H1 (cell line): ENCODE data around the gene KCTD2. TPM values are rescaled to one million over a fixed set of nuclear protein-coding genes. Genes with fewer than 3 reads are reported as not detected.

Experiments used
- CTCF ChIA-PET: fragments of 300-600 bp; sonication (Branson Sonifier 250); formaldehyde crosslinking; loops from one replicate; lab custom pipeline; 2021; ENCODE audit not compliant: partially characterized antibody; lab: Charles Lee
- POLR2A ChIA-PET: fragments of 300-600 bp; sonication (Branson Sonifier 250); formaldehyde crosslinking; loops from one replicate; lab custom pipeline; 2021; ENCODE audit warnings: inconsistent platforms; ENCODE audit not compliant: partially characterized antibody; lab: Charles Lee
- DNase-seq, 2 experiments: peaks; one replicate each; pipeline versions ENCODE4 v3.0.0 to v3.0.0-alpha.2; 2010 to 2022; ENCODE audit warnings: low spot score in 2 of 2, low read depth in 1 of 2, mixed read lengths in 1 of 2
- FAIRE-seq: peaks from 2 replicates; lab custom pipeline; 2011; peaks lifted over from hg19 to GRCh38; lab: Jason Lieb, UNC
- H2AFZ ChIP-seq: 2 replicates; pipeline ENCODE4 v1.8.1; 2012; ENCODE audit warnings: low read length, inconsistent platforms
- H2AK5ac ChIP-seq: 2 replicates; pipeline ENCODE4 v1.6.1; 2013; ENCODE audit warnings: low read depth, low read length
- H2BK120ac ChIP-seq: replicated peaks from 2 replicates; pipeline ENCODE3; 2013; ENCODE audit warnings: low read depth, low read length, inconsistent platforms
- H2BK12ac ChIP-seq: 2 replicates; pipeline ENCODE4 v1.6.1; 2013; ENCODE audit warnings: low read depth, low read length
- H2BK15ac ChIP-seq: 2 replicates; pipeline ENCODE4 v1.6.1; 2013; ENCODE audit warnings: low read length
- H2BK20ac ChIP-seq: 2 replicates; pipeline ENCODE4 v1.6.1; 2013; ENCODE audit warnings: low read length
- H2BK5ac ChIP-seq: 2 replicates; pipeline ENCODE4 v1.6.1; 2013; ENCODE audit warnings: low read depth, low read length
- H3K14ac ChIP-seq: 2 replicates; pipeline ENCODE4 v1.6.1; 2013; ENCODE audit warnings: inconsistent platforms; ENCODE audit not compliant: insufficient read length
- H3K18ac ChIP-seq: 2 replicates; pipeline ENCODE4 v1.6.1; 2013; ENCODE audit warnings: low read length; ENCODE audit errors: extremely low read depth
- H3K23ac ChIP-seq: 2 replicates; pipeline ENCODE4 v1.6.1; 2013; ENCODE audit warnings: inconsistent platforms; ENCODE audit not compliant: insufficient read length
- H3K23me2 ChIP-seq: 2 replicates; pipeline ENCODE4 v1.6.1; 2013; ENCODE audit warnings: low read depth, low read length
- H3K27ac ChIP-seq: 2 replicates; pipeline ENCODE4 v1.6.1; 2011; ENCODE audit warnings: low read depth, low read length, inconsistent platforms
- H3K27me3 ChIP-seq, 4 experiments: replicated peaks in 1 of 4; 1 replicate in 1 of 4; 2 replicates in 3 of 4; pipeline versions ENCODE4 v1.6.1 to v1.8.1; 2011 to 2013; ENCODE audit warnings: low read length in 3 of 4, mild to moderate bottlenecking in 3 of 4, inconsistent platforms in 2 of 4, mixed read lengths in 2 of 4, moderate library complexity in 1 of 4; ENCODE audit not compliant: control insufficient read depth in 3 of 4, insufficient read depth in 3 of 4; ENCODE audit errors: extremely low read depth in 1 of 4
- H3K36me3 ChIP-seq, 4 experiments: 2 replicates each; pipeline versions ENCODE4 v1.6.1 to v1.8.1; 2011 to 2013; ENCODE audit warnings: mild to moderate bottlenecking in 4 of 4, low read length in 3 of 4, moderate library complexity in 2 of 4, control low read depth in 1 of 4, inconsistent platforms in 1 of 4; ENCODE audit not compliant: insufficient read depth in 4 of 4, control insufficient read depth in 2 of 4
- H3K4ac ChIP-seq: replicated peaks from 2 replicates; pipeline ENCODE3; 2013; ENCODE audit warnings: low read length, low read depth, mixed read lengths, inconsistent platforms; ENCODE audit not compliant: insufficient read length
- H3K4me1 ChIP-seq, 4 experiments: replicated peaks in 1 of 4; 1 replicate in 1 of 4; 2 replicates in 3 of 4; pipeline versions ENCODE4 v1.6.1 to v1.8.1; 2011 to 2013; ENCODE audit warnings: low read length in 3 of 4, inconsistent platforms in 2 of 4, mixed read lengths in 1 of 4; ENCODE audit not compliant: insufficient read depth in 4 of 4, control insufficient read depth in 3 of 4
- H3K4me2 ChIP-seq, 2 experiments: 2 replicates each; pipeline versions ENCODE4 v1.6.1 to v1.8.1; 2011 to 2013; ENCODE audit warnings: low read depth in 2 of 2, low read length in 2 of 2, control low read depth in 1 of 2, inconsistent platforms in 1 of 2, mild to moderate bottlenecking in 1 of 2; ENCODE audit not compliant: insufficient read depth in 1 of 2
- H3K4me3 ChIP-seq, 4 experiments: fragments of 200-600, 300-600 bp in 1 of 4; sonication (generic), shearing (Covaris generic), sonication (Bioruptor Twin) in 1 of 4; 2 replicates each; pipeline versions ENCODE4 v1.5.1 to v1.8.1; 2011 to 2016; ENCODE audit warnings: low read length in 4 of 4, low read depth in 3 of 4, control low read depth in 2 of 4, inconsistent platforms in 2 of 4, mild to moderate bottlenecking in 2 of 4, mixed read lengths in 1 of 4, moderate library complexity in 1 of 4; ENCODE audit not compliant: insufficient read depth in 2 of 4; ENCODE audit errors: extremely low read depth in 1 of 4
- H3K56ac ChIP-seq: replicated peaks from 2 replicates; pipeline ENCODE3; 2013; ENCODE audit warnings: low read depth, mild to moderate bottlenecking, mixed read lengths, low read length, inconsistent platforms; ENCODE audit not compliant: insufficient read length
- H3K79me1 ChIP-seq: 2 replicates; pipeline ENCODE4 v1.6.1; 2013; ENCODE audit warnings: low read depth, low read length, control low read depth
- H3K79me2 ChIP-seq, 2 experiments: 2 replicates each; pipeline versions ENCODE4 v1.6.1 to v1.8.1; 2012 to 2013; ENCODE audit warnings: low read length in 2 of 2, mild to moderate bottlenecking in 2 of 2, inconsistent platforms in 1 of 2; ENCODE audit not compliant: insufficient read depth in 2 of 2, control insufficient read depth in 1 of 2
- H3K9ac ChIP-seq, 4 experiments: replicated peaks in 1 of 4; 1 replicate in 1 of 4; 2 replicates in 3 of 4; pipeline versions ENCODE4 v1.6.1 to v1.8.1; 2011 to 2013; ENCODE audit warnings: low read depth in 3 of 4, low read length in 3 of 4, control low read depth in 2 of 4, mild to moderate bottlenecking in 2 of 4, moderate library complexity in 2 of 4, inconsistent platforms in 1 of 4; ENCODE audit errors: extremely low read depth in 1 of 4
- H3K9me3 ChIP-seq, 2 experiments: 2 replicates each; pipeline versions ENCODE4 v1.6.1 to v1.8.1; 2012 to 2013; ENCODE audit warnings: mild to moderate bottlenecking in 2 of 2, moderate library complexity in 2 of 2, control low read depth in 1 of 2, inconsistent platforms in 1 of 2, low read depth in 1 of 2, low read length in 1 of 2, mixed read lengths in 1 of 2; ENCODE audit not compliant: insufficient read depth in 2 of 2
- H4K20me1 ChIP-seq, 2 experiments: replicated peaks in 1 of 2; 2 replicates each; pipeline versions ENCODE3 to v1.8.1; 2011 to 2013; ENCODE audit warnings: inconsistent platforms in 2 of 2, low read length in 2 of 2, mild to moderate bottlenecking in 1 of 2; ENCODE audit not compliant: insufficient read depth in 2 of 2, control insufficient read depth in 1 of 2
- H4K5ac ChIP-seq: 2 replicates; pipeline ENCODE4 v1.6.1; 2013; ENCODE audit warnings: low read length, low read depth, mixed read lengths, inconsistent platforms; ENCODE audit not compliant: insufficient read length
- H4K8ac ChIP-seq: 2 replicates; pipeline ENCODE4 v1.8.0; 2013; ENCODE audit warnings: mild to moderate bottlenecking, moderate library complexity, low read length, inconsistent platforms; ENCODE audit not compliant: insufficient read depth; ENCODE audit errors: extremely low read depth
- H4K91ac ChIP-seq: replicated peaks from 2 replicates; pipeline ENCODE3; 2013; ENCODE audit warnings: low read length, mixed read lengths, inconsistent platforms; ENCODE audit not compliant: insufficient read length
- CBX5 ChIP-seq: fragments of 300-800, 300-1000 bp; sonication (generic); IDR thresholded peaks from 2 replicates; pipeline ENCODE4 v1.7.1; 2016; ENCODE audit warnings: antibody characterized with exemption, low read length, low read depth
- CBX8 ChIP-seq: fragments of 300-800, 300-1000 bp; sonication (generic); IDR thresholded peaks from 2 replicates; pipeline ENCODE4 v1.7.1; 2016; ENCODE audit warnings: low read depth, low read length, borderline replicate concordance
- SUZ12 ChIP-seq: fragments of 200-600 bp; sonication (generic); IDR thresholded peaks from 2 replicates; pipeline ENCODE4 v1.6.1; 2012; ENCODE audit warnings: mild to moderate bottlenecking, inconsistent platforms, low read length, moderate library complexity, mixed read lengths
- WGBS, 2 experiments: shearing (Covaris generic) in 1 of 2; methylation state at CpG; one replicate each; pipeline versions ENCODE4 v1.1.6 to v1.1.7; 2013 to 2015; ENCODE audit warnings: low lambda C conversion rate in 2 of 2, mixed read lengths in 2 of 2, inconsistent platforms in 1 of 2, low coverage in 1 of 2, missing lambda C conversion rate in 1 of 2; ENCODE audit not compliant: insufficient replicate concordance in 2 of 2, insufficient coverage in 1 of 2, insufficient read length in 1 of 2; ENCODE audit errors: extremely low coverage in 1 of 2, missing lambda C conversion rate in 1 of 2; 5-methylcytosine and 5-hydroxymethylcytosine counted together
- polyA plus RNA-seq, 7 experiments: library from polyadenylated mRNA; depleted of rRNA in 3 of 7; stranded (reverse) in 5 of 7; unstranded in 2 of 7; fragments of >200 nt in 5 of 7; fragments of 200-250 nt in 2 of 7; gene quantifications; 1 replicate in 5 of 7; 2 replicates in 1 of 7; 4 replicates in 1 of 7; pipeline versions ENCODE4 v1.2.1 to v1.2.3, GENCODE V29; 2011 to 2013; ENCODE audit warnings: missing spikeins in 2 of 7, mixed read lengths in 2 of 7
- total RNA-seq: library from RNA; stranded (reverse); fragmentation: NEBNext Ultra II Directional; extraction: Animal tissue kit (Norgen Biotek cat#: 25700); gene quantifications from 2 replicates; pipeline ENCODE4 v1.2.1, GENCODE V29; 2021

Gene KCTD2
- total and polyA plus RNA-seq, 2 of the 8 experiments (the other 6 are each of a cell fraction or from before 2014, with no cell fraction given): 33.7 to 36.8 TPM

GRCh38 chr17:75114552-75115314, 67.7 kb downstream of the KCTD2 start:
- POLR2A ChIA-PET: interaction anchor here (0.8 to 8.9 kb wide), 13 partner anchors 9 to 127 kb away, joined by 3 to 134 read pairs (median 5); partner anchors contain the start of genes JPT1, MRPL58, NT5C and SLC16A5
- Histone ChIP-seq H3K9ac (no peak overlapping the region; a peak in 2 of 7 replicates), H2AK5ac (no peak overlapping the region), H3K4ac (no peak overlapping the region), H3K79me1 (peaks cover 5% of the 10 kb centered on the region; the same call in 1 of the 2 replicates), H4K8ac (no peak overlapping the region), H3K4me3 (no peak overlapping the region; a peak in 1 of 8 replicates), H3K4me2 (peak overlapping the region in 1 of 2 experiments; percentile 47; a peak in 1 of 4 replicates), H3K18ac (no peak overlapping the region; the same call in 1 of the 2 replicates), H3K36me3 (no peaks in the 10 kb centered on the region), H3K14ac (no peak overlapping the region), H3K23ac (no peak overlapping the region), H3K27ac (no peak overlapping the region), H2BK20ac (no peak overlapping the region), H3K23me2 (peaks cover 4% of the 10 kb centered on the region; the same call in 1 of the 2 replicates), H3K79me2 (peaks cover 0 to 3% of the 10 kb centered on the region in 2 experiments; a peak in 1 of 4 replicates), H2BK5ac (no peak overlapping the region), H2BK12ac (no peak overlapping the region), H2BK120ac (no peak overlapping the region), H3K4me1 (peaks cover 0 to 2% (median 0%) of the 10 kb centered on the region in 4 experiments; a peak in 1 of 7 replicates), H3K56ac (no peak overlapping the region), H4K91ac (no peak overlapping the region), H4K5ac (no peak overlapping the region), H4K20me1 (no peaks in the 10 kb centered on the region), H2BK15ac (no peak overlapping the region), H2AFZ (no peak overlapping the region), H3K9me3 (no peaks in the 10 kb centered on the region), H3K27me3 (no peaks in the 10 kb centered on the region)
- no peak for DNase-seq
- FAIRE-seq: no peak
- 86% methylated on average over 19 of the region's 19 CpGs; no CpG with 5 or more reads in 1 of the 2 experiments for WGBS, 2 experiments
- CTCF ChIA-PET: interaction anchor here (0.8 to 9.6 kb wide), 62 partner anchors 9 to 468 kb away, joined by 3 to 239 read pairs (median 7); partner anchors contain the start of genes HID1, JPT1, MIF4GD and MRPL58
- TF ChIP-seq CBX8 (no peak), SUZ12 (no peak), CBX5 (no peak)
